Upper lobe of right lung (tissue), 1 donor: ENCODE measurements around the gene MAGIX. TPM values are rescaled to one million over a fixed set of nuclear protein-coding genes. Genes with fewer than 3 reads are reported as not detected.
"Not testable (repeated sequence)": the region's sequence is repeated elsewhere in the genome, so short reads cannot be mapped to it uniquely, and the experiment has no call there.

Experiments used
- ATAC-seq: fragments of 200-7000 bp; cut with Tn5 transposase; one replicate; pipeline ENCODE4 v1.9.1; 2020; ENCODE audit warnings: mild to moderate bottlenecking, moderate library complexity
- DNase-seq: peaks from one replicate; pipeline ENCODE4 v3.0.0-alpha.2; 2020
- H3K27ac ChIP-seq: fragments of 200-600 bp; one replicate; pipeline ENCODE4 v1.8.0; 2022
- H3K27me3 ChIP-seq: fragments of 200-600 bp; one replicate; pipeline ENCODE4 v1.8.0; 2022; ENCODE audit warnings: mild to moderate bottlenecking
- H3K36me3 ChIP-seq: fragments of 200-600 bp; one replicate; pipeline ENCODE4 v1.8.0; 2022
- H3K4me1 ChIP-seq: fragments of 200-600 bp; one replicate; pipeline ENCODE4 v1.8.0; 2022
- H3K4me3 ChIP-seq: fragments of 200-600 bp; one replicate; pipeline ENCODE4 v1.8.0; 2022; ENCODE audit warnings: mild to moderate bottlenecking
- H3K9me3 ChIP-seq: fragments of 200-600 bp; one replicate; pipeline ENCODE4 v1.8.0; 2022
- intact Hi-C: fragments of 100-400 bp; cut with DNase I; formaldehyde crosslinking; loops from one replicate; pipeline ENCODE4 v1.11.0; 2022
- total RNA-seq: library from RNA; stranded (reverse); fragmentation: NEBNext Ultra II Directional; extraction: Animal tissue kit (Norgen Biotek cat#: 25700); gene quantifications from one replicate; pipeline ENCODE4 v1.2.1, GENCODE V29; 2021
- TF ChIP-seq, protein P1 (sequence below): fragments of 200-600 bp; IDR thresholded peaks from one replicate; pipeline ENCODE4 v1.8.0; 2022; ENCODE audit warnings: antibody characterized with exemption
- donor health status: DM: no; HTN: yes; CAD: no; lungs with severe emphysema.

Gene MAGIX
- total RNA-seq, 1 donor from 2014 or later: 7.1 TPM

- TF ChIP-seq, protein P1, sequence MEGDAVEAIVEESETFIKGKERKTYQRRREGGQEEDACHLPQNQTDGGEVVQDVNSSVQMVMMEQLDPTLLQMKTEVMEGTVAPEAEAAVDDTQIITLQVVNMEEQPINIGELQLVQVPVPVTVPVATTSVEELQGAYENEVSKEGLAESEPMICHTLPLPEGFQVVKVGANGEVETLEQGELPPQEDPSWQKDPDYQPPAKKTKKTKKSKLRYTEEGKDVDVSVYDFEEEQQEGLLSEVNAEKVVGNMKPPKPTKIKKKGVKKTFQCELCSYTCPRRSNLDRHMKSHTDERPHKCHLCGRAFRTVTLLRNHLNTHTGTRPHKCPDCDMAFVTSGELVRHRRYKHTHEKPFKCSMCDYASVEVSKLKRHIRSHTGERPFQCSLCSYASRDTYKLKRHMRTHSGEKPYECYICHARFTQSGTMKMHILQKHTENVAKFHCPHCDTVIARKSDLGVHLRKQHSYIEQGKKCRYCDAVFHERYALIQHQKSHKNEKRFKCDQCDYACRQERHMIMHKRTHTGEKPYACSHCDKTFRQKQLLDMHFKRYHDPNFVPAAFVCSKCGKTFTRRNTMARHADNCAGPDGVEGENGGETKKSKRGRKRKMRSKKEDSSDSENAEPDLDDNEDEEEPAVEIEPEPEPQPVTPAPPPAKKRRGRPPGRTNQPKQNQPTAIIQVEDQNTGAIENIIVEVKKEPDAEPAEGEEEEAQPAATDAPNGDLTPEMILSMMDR: no peak
These were observed 33.1 kb upstream of the MAGIX start for GRCh38 chrX:49129427-49129826.

DNA sequence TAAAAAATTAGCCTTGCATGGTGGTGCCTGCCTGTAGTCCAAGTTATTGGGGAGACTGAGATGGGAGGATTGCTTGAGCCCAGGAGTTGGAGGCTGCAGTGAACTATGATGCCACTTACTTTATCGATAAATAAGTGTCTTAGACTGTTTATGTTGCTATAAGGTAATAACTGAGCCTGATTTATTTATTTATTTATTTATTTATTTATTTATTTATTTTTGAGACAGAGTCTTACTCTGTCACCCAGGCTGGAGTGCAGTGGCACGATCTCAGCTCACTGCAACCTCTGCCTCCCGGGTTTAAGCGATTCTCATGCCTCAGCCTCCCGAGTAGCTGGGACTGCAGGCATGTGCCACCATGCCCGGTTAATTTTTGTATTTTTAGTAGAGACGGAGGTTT is 30.3 kb upstream of the MAGIX start:
- ATAC-seq, H3K4me3 ChIP-seq, H3K9me3 ChIP-seq, H3K4me1 ChIP-seq, H3K36me3 ChIP-seq, DNase-seq, H3K27me3 ChIP-seq, intact Hi-C loops, H3K27ac ChIP-seq: not testable (repeated sequence)

More at GRCh38 chrX:49129427-49129826, 33.1 kb upstream of the MAGIX start:
- DNase-seq (no peak), ATAC-seq (peak; percentile 26)
- H3K27me3 ChIP-seq: no peaks in the 10 kb centered on the region
- H3K4me3 ChIP-seq: no peak overlapping the region
- H3K27ac ChIP-seq: no peak overlapping the region
- H3K4me1 ChIP-seq: no peaks in the 10 kb centered on the region
- intact Hi-C loops: no loop called here
- H3K36me3 ChIP-seq: no peaks in the 10 kb centered on the region
- no peaks in the 10 kb centered on the region for H3K9me3 ChIP-seq

- no peak for DNase-seq
- Histone ChIP-seq H3K4me1 (no peaks in the 10 kb centered on the region), H3K9me3 (no peaks in the 10 kb centered on the region), H3K27me3 (no peaks in the 10 kb centered on the region), H3K27ac (no peak overlapping the region), H3K4me3 (no peak overlapping the region), H3K36me3 (no peaks in the 10 kb centered on the region)
- intact Hi-C loops: no loop called here
- ATAC-seq: no peak
- TF ChIP-seq, protein P1: no peak
These were observed 28.8 kb upstream of the MAGIX start for GRCh38 chrX:49133759-49134158.

GRCh38 chrX:49137492-49137891 is 25.1 kb upstream of the MAGIX start:
- DNase-seq: no peak
- intact Hi-C loops: no loop called here
- TF ChIP-seq, protein P1: no peak

GRCh38 chrX:49139713-49140112 is 22.8 kb upstream of the MAGIX start:
- ATAC-seq: no peak
- intact Hi-C loops: no loop called here
- no peaks in the 10 kb centered on the region for H3K9me3 ChIP-seq
- no peaks in the 10 kb centered on the region for H3K36me3 ChIP-seq
- H3K27me3 ChIP-seq: no peaks in the 10 kb centered on the region
- no peaks in the 10 kb centered on the region for H3K4me1 ChIP-seq
- TF ChIP-seq, protein P1: no peak
- H3K4me3 ChIP-seq: no peak overlapping the region
- DNase-seq: no peak
- no peak overlapping the region for H3K27ac ChIP-seq

More at GRCh38 chrX:49137492-49137891, 25.1 kb upstream of the MAGIX start:
- no peaks in the 10 kb centered on the region for H3K4me1 ChIP-seq
- H3K4me3 ChIP-seq: no peak overlapping the region
- no peaks in the 10 kb centered on the region for H3K9me3 ChIP-seq
- no peak for ATAC-seq
- H3K36me3 ChIP-seq: no peaks in the 10 kb centered on the region
- H3K27me3 ChIP-seq: no peaks in the 10 kb centered on the region
- no peak overlapping the region for H3K27ac ChIP-seq

- DNase-seq, H3K9me3 ChIP-seq, H3K4me3 ChIP-seq, H3K27ac ChIP-seq, H3K36me3 ChIP-seq, intact Hi-C loops, ATAC-seq, H3K4me1 ChIP-seq, H3K27me3 ChIP-seq: not testable (repeated sequence)
- TF ChIP-seq, protein P1: peak; percentile 47
These were observed 20.3 kb upstream of the MAGIX start for GRCh38 chrX:49142264-49142663.

DNA sequence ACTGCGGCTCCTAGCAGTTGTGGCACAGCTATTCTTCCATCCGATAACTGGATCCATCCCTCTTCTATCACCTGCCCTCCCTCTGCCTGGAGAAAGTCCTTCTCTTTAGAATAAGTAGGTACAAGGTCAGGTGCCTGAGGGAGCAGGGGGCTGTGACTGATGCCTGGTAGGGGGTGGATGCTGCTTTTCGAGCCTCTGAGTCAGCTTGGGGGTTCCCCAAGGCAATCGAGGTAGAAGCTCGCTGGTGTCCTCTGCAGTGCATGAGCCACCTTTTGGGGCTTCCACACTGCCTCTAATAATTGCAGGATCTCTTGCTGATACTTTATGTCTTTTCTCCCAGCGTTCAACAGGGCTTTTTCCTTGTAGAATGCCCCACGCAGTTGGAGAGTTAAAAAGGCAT is 19.4 kb upstream of the MAGIX start:
- H3K4me3 ChIP-seq, H3K27me3 ChIP-seq, H3K36me3 ChIP-seq, H3K4me1 ChIP-seq, H3K27ac ChIP-seq, DNase-seq, ATAC-seq, intact Hi-C loops, H3K9me3 ChIP-seq: not testable (repeated sequence)
